Measurements from ENCODE around the gene SHQ1. TPM values are rescaled to one million over a fixed set of nuclear protein-coding genes. Genes with fewer than 3 reads are reported as not detected.

SHQ1 gene
- total RNA-seq, 1 donor from 2014 or later = 14.8 TPM

DNA sequence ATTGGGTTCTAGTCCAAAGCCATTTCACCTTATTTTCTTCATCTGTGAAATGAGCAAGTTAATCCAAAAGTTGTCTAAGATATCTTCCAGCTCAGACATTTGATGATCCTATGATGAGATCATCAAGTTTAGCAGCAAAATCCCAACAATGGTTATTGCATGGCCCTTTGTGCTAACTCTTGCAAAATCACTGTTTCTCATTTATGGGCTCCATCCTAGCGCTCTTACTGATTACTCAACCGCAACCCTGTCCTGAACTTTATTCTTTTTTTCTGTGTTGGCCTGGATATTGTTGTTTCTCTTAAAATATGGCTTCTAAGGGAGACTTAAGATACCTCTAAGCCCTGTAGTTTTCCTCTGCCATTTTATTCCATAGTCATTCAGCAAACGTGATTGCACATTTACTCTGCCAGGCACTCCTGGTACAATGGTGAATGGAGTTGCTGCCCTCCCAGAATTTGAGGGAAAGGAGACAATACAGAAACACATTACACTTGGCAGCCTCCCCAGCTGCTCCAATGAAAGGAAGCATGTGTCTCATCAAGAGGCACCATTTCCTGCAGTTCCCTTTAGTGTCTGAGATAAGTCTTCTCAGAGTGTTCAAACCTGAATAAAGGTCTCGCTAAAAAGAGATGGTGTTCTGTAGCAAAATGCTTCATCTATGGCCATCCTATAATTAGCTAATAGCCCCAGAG lies 44.0 kb upstream of the SHQ1 start:
- TF ChIP-seq, protein P1, sequence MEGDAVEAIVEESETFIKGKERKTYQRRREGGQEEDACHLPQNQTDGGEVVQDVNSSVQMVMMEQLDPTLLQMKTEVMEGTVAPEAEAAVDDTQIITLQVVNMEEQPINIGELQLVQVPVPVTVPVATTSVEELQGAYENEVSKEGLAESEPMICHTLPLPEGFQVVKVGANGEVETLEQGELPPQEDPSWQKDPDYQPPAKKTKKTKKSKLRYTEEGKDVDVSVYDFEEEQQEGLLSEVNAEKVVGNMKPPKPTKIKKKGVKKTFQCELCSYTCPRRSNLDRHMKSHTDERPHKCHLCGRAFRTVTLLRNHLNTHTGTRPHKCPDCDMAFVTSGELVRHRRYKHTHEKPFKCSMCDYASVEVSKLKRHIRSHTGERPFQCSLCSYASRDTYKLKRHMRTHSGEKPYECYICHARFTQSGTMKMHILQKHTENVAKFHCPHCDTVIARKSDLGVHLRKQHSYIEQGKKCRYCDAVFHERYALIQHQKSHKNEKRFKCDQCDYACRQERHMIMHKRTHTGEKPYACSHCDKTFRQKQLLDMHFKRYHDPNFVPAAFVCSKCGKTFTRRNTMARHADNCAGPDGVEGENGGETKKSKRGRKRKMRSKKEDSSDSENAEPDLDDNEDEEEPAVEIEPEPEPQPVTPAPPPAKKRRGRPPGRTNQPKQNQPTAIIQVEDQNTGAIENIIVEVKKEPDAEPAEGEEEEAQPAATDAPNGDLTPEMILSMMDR (IDR thresholded peaks at IDR 0.05) = no peak
- no peaks in the 10 kb centered on the region for H3K9me3 Mint-ChIP-seq (ENCODE audit: low read depth)
- DNase-seq (ENCODE audit: low spot score) = no peak
- peak overlapping the region; percentile 96 for H3K27ac Mint-ChIP-seq (ENCODE audit: unreplicated experiment)
- H3K4me1 Mint-ChIP-seq (ENCODE audit: low read depth) = peaks cover 60% of the 10 kb centered on the region
- H3K36me3 Mint-ChIP-seq (ENCODE audit: low read depth) = peaks cover 7% of the 10 kb centered on the region
- no peak overlapping the region for H3K4me3 Mint-ChIP-seq (ENCODE audit: unreplicated experiment)
- H3K27me3 Mint-ChIP-seq (ENCODE audit: low read depth) = no peaks in the 10 kb centered on the region

DNA sequence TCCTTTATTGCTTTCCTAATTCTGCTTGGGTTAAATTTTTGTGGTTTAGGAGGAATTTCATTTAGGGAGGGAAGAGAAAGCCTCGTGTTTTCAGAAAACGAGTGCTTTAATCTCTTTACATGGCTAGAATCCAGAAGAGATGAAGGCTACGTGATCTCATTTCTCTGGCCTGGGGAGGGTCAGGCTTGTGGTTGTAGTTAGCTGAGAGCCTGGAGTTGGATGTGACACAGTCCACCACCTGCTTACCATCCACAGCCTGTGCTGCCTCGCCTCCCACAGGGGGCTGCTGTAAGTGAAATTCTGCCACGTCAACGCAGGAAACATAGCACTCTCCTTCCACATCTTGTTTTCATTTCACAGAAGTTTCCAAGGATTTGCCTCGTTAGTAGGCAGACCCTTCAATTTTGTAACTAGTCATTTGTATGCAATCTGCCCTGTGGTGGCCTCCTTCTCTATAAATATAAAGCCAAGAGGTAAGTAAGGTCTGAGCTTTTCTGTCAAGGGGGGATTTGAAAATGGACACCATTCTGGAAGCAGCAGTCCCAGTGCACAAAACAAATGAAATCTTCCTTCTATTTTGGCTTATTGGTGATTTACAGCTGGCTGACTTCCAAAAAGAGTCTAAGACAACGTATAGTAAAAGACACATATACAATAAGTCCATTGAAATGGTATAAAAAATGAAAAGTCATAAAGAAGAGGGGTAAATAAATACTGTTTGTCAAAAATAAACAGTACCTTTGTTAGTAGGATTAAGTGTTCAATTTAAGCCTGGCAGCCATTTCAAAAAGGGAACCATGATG lies 43.0 kb upstream of the SHQ1 start:
- Mint-ChIP-seq H3K27ac (ENCODE audit: unreplicated experiment) (peak overlapping the region; percentile 96), H3K4me1 (ENCODE audit: low read depth) (peaks cover 61% of the 10 kb centered on the region), H3K4me3 (ENCODE audit: unreplicated experiment) (peak overlapping the region; percentile 83)

DNA sequence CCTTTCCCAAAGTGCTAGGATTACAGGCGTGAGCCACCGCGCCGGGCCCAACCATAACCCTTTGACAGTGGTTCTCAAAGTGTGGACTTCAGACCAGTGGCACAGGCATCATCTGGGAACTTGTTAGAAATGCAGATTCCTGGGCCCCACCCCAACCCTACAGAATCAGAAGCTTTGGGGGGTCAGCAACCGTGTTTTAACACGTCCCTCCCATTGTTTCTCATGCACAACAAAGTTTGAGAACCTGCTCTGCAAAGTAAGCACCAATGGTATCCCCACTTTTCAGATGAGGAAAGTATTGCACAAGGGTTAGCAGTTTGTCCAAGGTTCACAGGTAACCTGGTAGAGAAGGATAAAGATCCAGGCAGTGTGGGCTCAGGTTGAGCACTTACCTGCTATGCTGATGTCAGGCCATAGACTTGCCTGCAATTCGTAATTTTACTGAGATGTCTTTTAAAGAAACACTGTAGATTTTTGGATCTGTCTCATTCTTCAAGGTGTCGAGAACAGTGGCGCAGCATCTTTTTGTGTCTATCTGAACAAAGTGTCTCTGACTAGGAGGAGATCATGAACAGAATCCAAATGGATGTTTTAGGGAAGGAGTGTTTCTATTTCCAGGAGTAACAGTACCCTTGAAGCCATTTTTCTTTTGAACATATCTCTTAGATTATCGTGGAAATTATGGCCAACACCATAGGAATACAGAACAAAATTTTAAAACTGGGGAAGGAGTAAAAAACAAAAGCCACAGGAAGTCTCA lies 42.1 kb upstream of the SHQ1 start:
- TF ChIP-seq, protein P1 (IDR thresholded peaks at IDR 0.05) = no peak
- H3K9me3 Mint-ChIP-seq (ENCODE audit: low read depth) = no peaks in the 10 kb centered on the region
- peak overlapping the region; percentile 83 for H3K4me3 Mint-ChIP-seq (ENCODE audit: unreplicated experiment)
- peaks cover 5% of the 10 kb centered on the region for H3K36me3 Mint-ChIP-seq (ENCODE audit: low read depth)
- H3K27me3 Mint-ChIP-seq (ENCODE audit: low read depth) = no peaks in the 10 kb centered on the region
- DNase-seq (ENCODE audit: low spot score) = no peak
- H3K27ac Mint-ChIP-seq (ENCODE audit: unreplicated experiment) = peak overlapping the region; percentile 96
- peaks cover 64% of the 10 kb centered on the region for H3K4me1 Mint-ChIP-seq (ENCODE audit: low read depth)

More for the DNA sequence above, 43.0 kb upstream of the SHQ1 start:
- Mint-ChIP-seq H3K36me3 (ENCODE audit: low read depth) (peaks cover 7% of the 10 kb centered on the region), H3K9me3 (ENCODE audit: low read depth) (no peaks in the 10 kb centered on the region), H3K27me3 (ENCODE audit: low read depth) (no peaks in the 10 kb centered on the region)
- no peak for DNase-seq (ENCODE audit: low spot score)
- TF ChIP-seq, protein P1 (IDR thresholded peaks at IDR 0.05) = peak; percentile 51

DNA sequence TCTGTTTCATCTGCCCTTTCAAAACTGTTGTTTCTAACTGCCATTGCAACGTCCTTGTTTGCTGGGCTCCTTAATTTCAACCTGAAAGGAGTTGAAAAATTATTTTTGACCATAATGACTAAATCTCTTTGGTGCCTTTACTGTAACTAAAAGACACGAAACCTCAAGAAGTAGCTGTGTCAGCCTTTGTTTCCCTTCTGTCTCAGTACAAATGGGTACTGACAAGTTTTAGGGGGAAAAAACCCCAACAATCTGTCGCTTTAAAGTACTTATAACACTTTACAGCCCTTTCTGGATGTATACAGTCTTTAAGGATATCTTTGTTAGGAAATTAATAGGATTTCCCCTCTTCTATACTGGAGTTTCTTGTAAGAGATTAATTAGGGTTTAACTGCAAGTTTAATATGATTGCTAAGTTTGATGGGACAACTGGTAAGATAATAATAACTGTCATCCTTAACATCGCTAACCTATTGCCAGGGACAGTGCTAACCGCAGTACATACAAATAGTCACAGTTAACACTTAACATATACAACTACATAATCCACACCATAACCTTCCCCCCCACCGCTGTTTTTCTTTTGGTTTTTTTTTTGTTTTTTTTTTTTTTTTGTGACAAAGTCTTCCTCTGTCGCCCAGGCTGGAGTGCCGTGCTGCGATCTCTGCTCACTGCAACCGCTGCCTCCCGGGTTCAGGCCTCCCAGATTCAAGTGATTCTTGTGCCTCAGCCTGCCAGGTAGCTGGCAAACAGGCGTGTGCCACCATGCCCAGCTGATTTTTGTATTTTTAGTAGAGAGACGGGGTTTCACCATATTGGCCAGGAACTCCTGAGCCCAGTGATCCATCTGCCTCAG lies 41.3 kb upstream of the SHQ1 start:
- no peak for DNase-seq (ENCODE audit: low spot score)
- Mint-ChIP-seq H3K27me3 (ENCODE audit: low read depth) (no peaks in the 10 kb centered on the region), H3K27ac (ENCODE audit: unreplicated experiment) (peak overlapping the region; percentile 96), H3K36me3 (ENCODE audit: low read depth) (peaks cover 4% of the 10 kb centered on the region), H3K4me3 (ENCODE audit: unreplicated experiment) (peak overlapping the region; percentile 83), H3K4me1 (ENCODE audit: low read depth) (peaks cover 62% of the 10 kb centered on the region), H3K9me3 (ENCODE audit: low read depth) (no peaks in the 10 kb centered on the region)
- TF ChIP-seq, protein P1 (IDR thresholded peaks at IDR 0.05) = no peak
